Measurements from ENCODE around the gene DSE. TPM values are rescaled to one million over a fixed set of nuclear protein-coding genes. Genes with fewer than 3 reads are reported as not detected.

Gene DSE
- total and polyA plus RNA-seq, 2 donors (not counting 1 experiment from before 2014, with no cell fraction given) = 71.0 to 89.2 TPM

GRCh38 chr6:116456106-116456505, 85.4 kb downstream of the DSE start:
- Histone ChIP-seq H2AFZ (ENCODE audit: low read length) (no peak overlapping the region), H3K9ac (ENCODE audit: insufficient read depth, low read length) (no peak overlapping the region), H3K4me2 (ENCODE audit: extremely low read depth, insufficient read depth, low read length) (no peak overlapping the region), H3K36me3 (ENCODE audit: control insufficient read depth, insufficient read depth, low read length) (no peaks in the 10 kb centered on the region), H3K9me3 (ENCODE audit: control insufficient read depth, insufficient read depth, low read depth, low read length) (no peaks in the 10 kb centered on the region), H3K27ac (ENCODE audit: insufficient read depth, low read length) (no peak overlapping the region), H3K27me3 (ENCODE audit: control insufficient read depth, insufficient read depth, low read length) (peaks cover 4% of the 10 kb centered on the region), H4K20me1 (ENCODE audit: control insufficient read depth, extremely low read depth, insufficient read depth, low read length) (no peaks in the 10 kb centered on the region), H3K4me1 (ENCODE audit: control insufficient read depth, extremely low read depth, insufficient read depth, low read length) (no peaks in the 10 kb centered on the region), H3K79me2 (ENCODE audit: control insufficient read depth, insufficient read depth, low read length) (no peaks in the 10 kb centered on the region), H3K4me3 (replicated peaks in 1 of 4; ENCODE audit: control extremely low read depth in 1 of 4, insufficient read depth in 1 of 4, low read depth in 3 of 4, low read length in 4 of 4) (no peak overlapping the region)
- DNase-seq (ENCODE audit: low read depth in 2 of 2) = no peak
- TF ChIP-seq EZH2 (IDR thresholded peaks at IDR 0.05; ENCODE audit: low read length, missing control alignments) (no peak), CTCF (conservative IDR thresholded peaks at IDR 0.05 in 1 of 2, IDR thresholded peaks at IDR 0.05 in 1 of 2; ENCODE audit: low read depth in 1 of 2, low read length in 2 of 2) (no peak)

- Histone ChIP-seq H3K4me1 (ENCODE audit: control insufficient read depth, extremely low read depth, insufficient read depth, low read length) (no peaks in the 10 kb centered on the region), H3K4me2 (ENCODE audit: extremely low read depth, insufficient read depth, low read length) (no peak overlapping the region), H3K27ac (ENCODE audit: insufficient read depth, low read length) (no peak overlapping the region), H3K27me3 (ENCODE audit: control insufficient read depth, insufficient read depth, low read length) (peaks cover 5% of the 10 kb centered on the region), H3K9ac (ENCODE audit: insufficient read depth, low read length) (no peak overlapping the region), H2AFZ (ENCODE audit: low read length) (no peak overlapping the region), H3K4me3 (replicated peaks in 1 of 4; ENCODE audit: control extremely low read depth in 1 of 4, insufficient read depth in 1 of 4, low read depth in 3 of 4, low read length in 4 of 4) (no peak overlapping the region), H3K9me3 (ENCODE audit: control insufficient read depth, insufficient read depth, low read depth, low read length) (no peaks in the 10 kb centered on the region), H3K36me3 (ENCODE audit: control insufficient read depth, insufficient read depth, low read length) (no peaks in the 10 kb centered on the region), H4K20me1 (ENCODE audit: control insufficient read depth, extremely low read depth, insufficient read depth, low read length) (no peaks in the 10 kb centered on the region), H3K79me2 (ENCODE audit: control insufficient read depth, insufficient read depth, low read length) (no peaks in the 10 kb centered on the region)
- TF ChIP-seq EZH2 (IDR thresholded peaks at IDR 0.05; ENCODE audit: low read length, missing control alignments) = no peak
- no peak for TF ChIP-seq CTCF (conservative IDR thresholded peaks at IDR 0.05 in 1 of 2, IDR thresholded peaks at IDR 0.05 in 1 of 2; ENCODE audit: low read depth in 1 of 2, low read length in 2 of 2)
- no peak for DNase-seq (ENCODE audit: low read depth in 2 of 2)
These were observed 86.2 kb downstream of the DSE start for GRCh38 chr6:116456927-116457326.

GRCh38 chr6:116458264-116458663, 87.5 kb downstream of the DSE start:
- Histone ChIP-seq H3K9ac (ENCODE audit: insufficient read depth, low read length) (no peak overlapping the region), H3K27ac (ENCODE audit: insufficient read depth, low read length) (no peak overlapping the region), H3K36me3 (ENCODE audit: control insufficient read depth, insufficient read depth, low read length) (no peaks in the 10 kb centered on the region), H3K4me2 (ENCODE audit: extremely low read depth, insufficient read depth, low read length) (no peak overlapping the region), H3K27me3 (ENCODE audit: control insufficient read depth, insufficient read depth, low read length) (peaks cover 7% of the 10 kb centered on the region), H3K9me3 (ENCODE audit: control insufficient read depth, insufficient read depth, low read depth, low read length) (no peaks in the 10 kb centered on the region), H2AFZ (ENCODE audit: low read length) (no peak overlapping the region), H3K79me2 (ENCODE audit: control insufficient read depth, insufficient read depth, low read length) (no peaks in the 10 kb centered on the region), H3K4me1 (ENCODE audit: control insufficient read depth, extremely low read depth, insufficient read depth, low read length) (peaks cover 2% of the 10 kb centered on the region), H4K20me1 (ENCODE audit: control insufficient read depth, extremely low read depth, insufficient read depth, low read length) (no peaks in the 10 kb centered on the region), H3K4me3 (replicated peaks in 1 of 4; ENCODE audit: control extremely low read depth in 1 of 4, insufficient read depth in 1 of 4, low read depth in 3 of 4, low read length in 4 of 4) (no peak overlapping the region)
- TF ChIP-seq CTCF (conservative IDR thresholded peaks at IDR 0.05 in 1 of 2, IDR thresholded peaks at IDR 0.05 in 1 of 2; ENCODE audit: low read depth in 1 of 2, low read length in 2 of 2) (no peak), EZH2 (IDR thresholded peaks at IDR 0.05; ENCODE audit: low read length, missing control alignments) (no peak)
- no peak for DNase-seq (ENCODE audit: low read depth in 2 of 2)
